ENCODE measurements around the gene ROPN1L. TPM values are rescaled to one million over a fixed set of nuclear protein-coding genes. Genes with fewer than 3 reads are reported as not detected.
A peak's percentile ranks its signal among the peaks of the same experiment; 100 is the strongest.

ROPN1L gene
- total RNA-seq, 1 donor from 2014 or later, result 11.5 TPM

DNA sequence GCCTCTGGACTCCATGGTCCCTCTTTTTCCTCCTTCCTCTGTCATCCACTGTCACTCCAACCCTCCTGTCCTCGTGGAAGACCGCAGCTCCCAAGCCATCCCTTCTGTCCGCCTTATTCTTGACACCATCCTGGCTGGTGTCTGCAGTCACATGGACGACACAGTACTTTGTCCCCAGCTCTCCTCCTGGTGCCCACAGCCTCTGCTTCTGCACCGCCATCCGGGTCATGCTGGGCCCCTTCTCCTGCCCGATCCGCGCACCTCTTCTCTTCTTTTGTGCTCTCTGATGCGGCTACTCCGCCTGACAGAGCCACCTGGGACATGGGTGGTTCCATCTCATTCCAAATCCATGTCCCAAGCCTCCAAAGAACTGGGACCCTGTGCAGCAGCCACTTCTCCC lies 22.5 kb downstream of the ROPN1L start:
- TF ChIP-seq CTCF (IDR thresholded peaks at IDR 0.05), result no peak
- no peaks in the 10 kb centered on the region for H3K27me3 ChIP-seq (ENCODE audit: low read depth)

GRCh38 chr5:10465726-10466125 lies 24.0 kb downstream of the ROPN1L start:
- DNase-seq, result no peak
- Histone ChIP-seq H3K27me3 (ENCODE audit: low read depth) (no peaks in the 10 kb centered on the region), H3K27ac (no peak overlapping the region), H3K4me1 (peaks cover 19% of the 10 kb centered on the region), H3K4me3 (no peak overlapping the region), H3K9me3 (no peaks in the 10 kb centered on the region), H3K36me3 (no peaks in the 10 kb centered on the region)
- intact Hi-C loops (cut with DNase I), result no loop called here
- no peak for ATAC-seq
- TF ChIP-seq CTCF (IDR thresholded peaks at IDR 0.05), result no peak

More for the DNA sequence above, 22.5 kb downstream of the ROPN1L start:
- Histone ChIP-seq H3K36me3 (no peaks in the 10 kb centered on the region), H3K4me3 (no peak overlapping the region), H3K4me1 (peaks cover 29% of the 10 kb centered on the region), H3K27ac (no peak overlapping the region), H3K9me3 (no peaks in the 10 kb centered on the region)
- ATAC-seq (no peak), DNase-seq (no peak)
- intact Hi-C loops (cut with DNase I), result no loop called here

DNA sequence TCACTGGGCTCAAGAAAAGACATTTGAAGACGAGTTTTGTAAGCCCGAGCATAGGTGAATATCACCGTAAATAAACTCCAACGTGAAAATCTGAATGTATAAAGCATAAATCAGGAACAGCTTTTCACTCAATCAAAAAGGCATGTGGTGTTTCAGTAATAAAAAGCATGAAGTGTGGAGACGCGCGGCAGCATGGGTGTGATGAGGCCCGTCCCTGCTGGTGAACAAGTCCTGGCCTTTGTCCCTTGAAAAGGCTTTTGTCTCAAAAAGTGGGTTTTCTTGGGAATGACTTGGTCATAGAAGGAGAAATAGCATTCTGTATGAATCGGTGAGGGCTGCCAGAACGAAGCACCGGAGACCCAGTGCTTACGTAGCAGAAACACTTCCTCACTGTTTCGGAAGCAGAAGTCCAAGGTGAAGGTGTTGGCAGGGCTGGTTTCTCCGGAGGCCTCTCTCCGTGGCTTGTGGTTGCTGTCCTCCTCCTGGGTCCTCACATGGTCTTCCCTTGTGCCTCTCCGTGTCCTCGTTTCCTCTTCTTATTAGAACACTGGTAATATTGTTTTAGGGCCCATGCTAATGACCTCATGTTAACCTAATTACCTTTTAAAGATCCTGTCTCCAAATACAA lies 24.9 kb downstream of the ROPN1L start:
- Histone ChIP-seq H3K4me3 (no peak overlapping the region), H3K4me1 (peaks cover 15% of the 10 kb centered on the region), H3K9me3 (no peaks in the 10 kb centered on the region), H3K27ac (no peak overlapping the region), H3K27me3 (ENCODE audit: low read depth) (no peaks in the 10 kb centered on the region), H3K36me3 (no peaks in the 10 kb centered on the region)
- no peak for ATAC-seq
- no peak for TF ChIP-seq CTCF (IDR thresholded peaks at IDR 0.05)
- no peak for DNase-seq
- intact Hi-C loops (cut with DNase I), result no loop called here

GRCh38 chr5:10467281-10468198 lies 25.9 kb downstream of the ROPN1L start:
- Histone ChIP-seq H3K4me3 (no peak overlapping the region), H3K4me1 (peaks cover 15% of the 10 kb centered on the region), H3K36me3 (no peaks in the 10 kb centered on the region), H3K27me3 (ENCODE audit: low read depth) (no peaks in the 10 kb centered on the region), H3K27ac (no peak overlapping the region), H3K9me3 (no peaks in the 10 kb centered on the region)
- no peak for TF ChIP-seq CTCF (IDR thresholded peaks at IDR 0.05)
- ATAC-seq (peak; percentile 33 to 70), DNase-seq (no peak)
- intact Hi-C loops (cut with DNase I), result no loop called here

DNA sequence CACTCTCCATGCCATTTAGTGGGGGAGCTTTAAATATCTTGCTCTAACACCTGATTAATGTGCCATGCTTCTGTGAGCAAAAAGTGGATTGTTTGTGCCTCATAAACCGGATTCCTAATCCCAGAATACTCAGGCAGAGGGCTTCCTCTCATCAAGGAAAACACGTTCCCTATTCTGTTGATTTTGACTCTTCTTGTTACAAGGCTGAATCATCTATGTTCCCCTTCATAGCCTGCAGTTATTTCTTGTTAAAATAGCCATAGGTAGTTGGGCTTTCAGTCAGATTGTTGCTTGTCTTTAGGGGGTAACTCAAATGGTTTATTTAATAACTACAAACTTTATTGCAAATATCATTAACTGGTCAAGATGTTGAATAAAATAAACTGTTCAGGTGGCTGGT lies 26.6 kb downstream of the ROPN1L start:
- ATAC-seq, result no peak
- H3K27ac ChIP-seq, result no peak overlapping the region
- H3K4me3 ChIP-seq, result no peak overlapping the region
- intact Hi-C loops (cut with DNase I), result no loop called here
- no peaks in the 10 kb centered on the region for H3K9me3 ChIP-seq
- no peak for TF ChIP-seq CTCF (IDR thresholded peaks at IDR 0.05)
- H3K36me3 ChIP-seq, result no peaks in the 10 kb centered on the region
- H3K4me1 ChIP-seq, result peaks cover 15% of the 10 kb centered on the region
- no peaks in the 10 kb centered on the region for H3K27me3 ChIP-seq (ENCODE audit: low read depth)
- DNase-seq, result no peak
